Lower leg skin (tissue), 3 donors: ENCODE results near the gene VSTM1.

Experiments used
- POLR2A ChIP-seq, 2 donors: fragments of 450-650 bp; IDR thresholded peaks; one replicate each; pipeline ENCODE4 v1.6.1; 2016 to 2017; ENCODE audit warnings: antibody characterized with exemption in 2 of 2, mild to moderate bottlenecking in 1 of 2, moderate library complexity in 1 of 2
- TF ChIP-seq, protein P1 (sequence below), 3 donors: fragments of 450-650 bp; IDR thresholded peaks; one replicate each; pipeline ENCODE4 v1.5.1; 2016; ENCODE audit warnings: antibody characterized with exemption in 3 of 3, mild to moderate bottlenecking in 3 of 3, moderate library complexity in 2 of 3

DNA sequence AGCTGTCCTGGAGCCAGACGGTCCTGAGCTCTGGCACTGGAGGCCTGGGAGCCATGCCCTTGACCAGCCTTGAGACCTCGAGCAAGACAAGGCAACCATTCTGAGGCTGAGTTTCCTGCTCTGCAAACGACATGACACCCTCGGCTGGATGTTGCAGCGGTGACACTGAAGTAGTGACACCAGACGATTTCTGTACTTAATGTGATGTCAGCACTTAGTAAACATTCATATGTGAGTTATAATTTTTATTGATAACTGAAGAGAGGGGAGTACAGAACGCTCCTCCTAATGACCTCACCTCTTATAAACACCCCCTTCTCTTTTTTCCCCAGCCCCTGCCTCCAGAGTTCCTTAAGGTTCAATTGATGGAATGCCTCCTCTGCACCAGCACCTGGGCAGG lies 44.8 kb upstream of the VSTM1 start:
- TF ChIP-seq, protein P1, sequence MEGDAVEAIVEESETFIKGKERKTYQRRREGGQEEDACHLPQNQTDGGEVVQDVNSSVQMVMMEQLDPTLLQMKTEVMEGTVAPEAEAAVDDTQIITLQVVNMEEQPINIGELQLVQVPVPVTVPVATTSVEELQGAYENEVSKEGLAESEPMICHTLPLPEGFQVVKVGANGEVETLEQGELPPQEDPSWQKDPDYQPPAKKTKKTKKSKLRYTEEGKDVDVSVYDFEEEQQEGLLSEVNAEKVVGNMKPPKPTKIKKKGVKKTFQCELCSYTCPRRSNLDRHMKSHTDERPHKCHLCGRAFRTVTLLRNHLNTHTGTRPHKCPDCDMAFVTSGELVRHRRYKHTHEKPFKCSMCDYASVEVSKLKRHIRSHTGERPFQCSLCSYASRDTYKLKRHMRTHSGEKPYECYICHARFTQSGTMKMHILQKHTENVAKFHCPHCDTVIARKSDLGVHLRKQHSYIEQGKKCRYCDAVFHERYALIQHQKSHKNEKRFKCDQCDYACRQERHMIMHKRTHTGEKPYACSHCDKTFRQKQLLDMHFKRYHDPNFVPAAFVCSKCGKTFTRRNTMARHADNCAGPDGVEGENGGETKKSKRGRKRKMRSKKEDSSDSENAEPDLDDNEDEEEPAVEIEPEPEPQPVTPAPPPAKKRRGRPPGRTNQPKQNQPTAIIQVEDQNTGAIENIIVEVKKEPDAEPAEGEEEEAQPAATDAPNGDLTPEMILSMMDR (IDR thresholded peaks at IDR 0.05): no peak
- TF ChIP-seq POLR2A (IDR thresholded peaks at IDR 0.05): no peak
